Measurements from ENCODE around the gene ZNF530.

ZNF530 gene

DNA sequence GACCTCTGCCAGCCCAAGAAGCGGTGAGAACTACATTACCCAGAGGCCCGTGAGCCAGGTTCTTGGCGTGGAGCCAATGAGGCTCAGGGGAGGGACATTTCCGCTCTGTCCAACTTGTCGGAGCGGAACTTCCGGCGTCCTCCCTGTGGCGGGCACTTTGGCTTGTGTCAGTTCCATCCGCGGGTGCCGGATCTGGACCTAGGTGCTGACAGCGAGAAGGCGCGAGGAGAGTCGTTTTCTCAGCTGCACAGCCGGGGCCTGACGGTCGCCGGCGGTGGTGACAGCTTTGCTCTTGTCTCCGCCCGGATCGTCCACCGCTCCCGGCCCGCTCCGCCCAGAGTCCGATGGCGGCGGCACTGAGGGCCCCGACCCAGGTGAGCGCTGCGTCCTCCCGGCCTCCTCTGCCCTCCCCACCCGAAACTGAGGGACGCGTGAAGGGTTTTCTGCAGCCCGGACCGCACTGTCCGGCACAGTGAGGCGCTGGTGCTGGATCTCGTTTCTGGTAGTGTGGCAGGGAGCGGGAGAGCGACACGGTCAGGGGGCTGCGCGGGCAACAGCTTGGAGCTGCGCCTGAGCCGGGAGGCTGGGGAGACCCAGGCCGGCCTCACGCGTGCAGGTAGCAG, at the start of gene ZNF530:
ZNF530 (plus strand) TSS at position 125 of the 623 bp plus-strand sequence. CDS start 4,461 bp downstream, outside the sequence.
- DNase-seq (ENCODE audit: low read depth): peak; percentile 91

DNA sequence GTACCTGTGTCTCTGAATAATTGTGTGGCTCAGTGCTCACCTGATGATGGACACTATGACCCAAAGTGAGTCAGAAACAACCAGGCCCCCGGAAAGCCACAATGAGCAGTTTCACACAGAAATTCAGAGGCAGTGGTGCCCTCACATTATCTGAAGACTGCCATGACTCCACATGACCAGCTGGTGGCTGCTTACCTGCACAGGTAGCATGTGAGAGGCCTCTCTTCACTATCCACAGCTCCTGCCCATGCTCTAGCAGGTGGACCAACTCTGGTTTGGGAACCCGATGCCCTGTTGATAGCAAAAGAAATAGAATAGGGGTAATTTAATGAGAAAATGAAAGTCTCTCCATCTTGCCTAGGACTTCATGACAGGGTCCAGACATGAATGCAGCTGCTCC, 47.3 kb upstream of the ZNF530 start:
- no peak for DNase-seq (ENCODE audit: low read depth)

DNA sequence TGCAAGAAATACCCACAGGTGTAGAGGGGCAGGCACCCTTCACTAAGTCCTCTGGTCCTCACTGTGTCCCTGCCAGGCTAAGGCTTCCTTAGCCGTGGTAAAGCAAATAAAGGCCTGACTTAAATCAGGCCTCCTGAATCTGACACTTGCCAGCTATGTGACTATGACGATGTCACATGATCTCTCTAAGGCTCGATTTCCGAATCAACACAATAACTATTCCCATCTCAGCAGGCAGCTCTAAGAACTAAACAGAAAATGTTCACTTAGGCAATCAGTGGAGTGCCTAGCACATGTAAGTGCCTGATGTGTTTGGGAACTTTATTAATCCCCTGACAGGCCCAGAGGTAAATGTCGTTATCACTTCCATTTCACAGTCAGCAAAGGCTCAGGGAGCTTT, 42.0 kb upstream of the ZNF530 start:
- DNase-seq (ENCODE audit: low read depth): no peak

DNA sequence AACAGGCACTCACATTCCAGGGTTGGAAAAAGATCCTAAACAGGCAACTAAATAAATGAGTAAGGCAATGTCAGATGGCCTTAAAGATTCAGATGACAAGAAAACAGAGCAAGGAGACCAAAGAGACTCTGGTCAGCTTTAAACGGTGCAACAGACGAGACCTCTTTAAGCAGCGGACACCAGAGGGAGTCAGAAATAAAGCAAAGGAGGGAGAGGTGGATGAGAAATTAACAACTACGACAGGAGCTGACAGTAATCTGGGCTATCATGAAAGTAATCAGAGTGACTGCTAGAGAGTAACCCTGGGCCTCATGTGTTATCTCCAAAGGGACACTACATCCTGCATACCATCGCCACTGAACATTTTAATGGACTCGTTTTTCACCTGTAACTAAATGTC, 41.2 kb upstream of the ZNF530 start:
- DNase-seq (ENCODE audit: low read depth): no peak

DNA sequence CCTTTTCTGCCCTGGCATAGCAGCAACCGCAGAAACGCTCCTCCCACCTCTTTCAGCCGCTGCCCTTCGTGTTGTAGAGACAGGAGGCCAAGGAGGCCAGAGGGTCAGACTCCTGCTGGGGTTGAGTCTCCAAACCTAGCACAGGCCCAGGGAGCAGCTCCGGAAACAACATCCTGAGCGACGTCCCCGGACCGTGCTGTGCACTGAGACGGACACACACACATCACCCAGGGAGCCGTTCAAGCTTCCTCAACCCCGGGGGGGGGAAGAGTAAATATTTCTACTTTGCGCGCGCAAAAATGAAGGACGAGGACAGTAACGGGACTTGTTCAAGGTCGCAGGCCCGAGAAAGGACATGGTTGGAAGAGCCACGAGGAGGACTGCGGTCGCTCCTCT, 40.7 kb upstream of the ZNF530 start:
- DNase-seq (ENCODE audit: low read depth): no peak

DNA sequence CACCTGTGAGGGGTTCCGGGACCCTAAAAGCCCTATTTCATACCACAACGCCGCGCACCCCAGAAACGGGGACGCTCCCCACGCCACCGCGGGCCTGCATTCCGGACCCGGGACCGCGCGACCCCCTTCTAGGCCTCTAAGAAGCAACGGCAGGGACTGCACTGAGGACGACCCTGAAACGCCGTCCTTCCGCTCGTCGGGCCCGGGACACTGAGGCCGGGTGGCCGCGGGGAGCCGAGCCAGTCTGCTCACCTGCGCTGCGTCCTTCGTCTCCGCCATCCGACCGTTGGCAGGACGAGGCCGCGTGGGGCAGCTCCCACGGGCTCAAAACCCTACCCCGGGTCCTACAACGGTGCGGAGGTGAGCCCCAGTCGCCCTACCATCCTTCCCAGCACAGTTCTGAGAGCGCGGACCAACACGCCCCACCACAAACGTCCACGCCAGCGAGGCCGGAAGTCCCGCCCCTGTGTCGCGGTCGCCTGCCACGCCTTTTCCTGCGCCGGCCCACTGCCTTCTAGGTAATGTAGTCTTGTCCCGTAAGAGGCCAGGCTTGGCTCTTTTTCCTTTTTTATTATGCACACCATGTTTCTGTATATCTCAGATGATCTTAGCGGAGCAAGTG, 40.2 kb upstream of the ZNF530 start, which contains the start of gene ZNF550:
ZNF550 (minus strand) TSS at position 460 of the 622 bp plus-strand sequence; CDS start at position 279, 181 bp downstream.
- peak; percentile 81 for DNase-seq (ENCODE audit: low read depth)

DNA sequence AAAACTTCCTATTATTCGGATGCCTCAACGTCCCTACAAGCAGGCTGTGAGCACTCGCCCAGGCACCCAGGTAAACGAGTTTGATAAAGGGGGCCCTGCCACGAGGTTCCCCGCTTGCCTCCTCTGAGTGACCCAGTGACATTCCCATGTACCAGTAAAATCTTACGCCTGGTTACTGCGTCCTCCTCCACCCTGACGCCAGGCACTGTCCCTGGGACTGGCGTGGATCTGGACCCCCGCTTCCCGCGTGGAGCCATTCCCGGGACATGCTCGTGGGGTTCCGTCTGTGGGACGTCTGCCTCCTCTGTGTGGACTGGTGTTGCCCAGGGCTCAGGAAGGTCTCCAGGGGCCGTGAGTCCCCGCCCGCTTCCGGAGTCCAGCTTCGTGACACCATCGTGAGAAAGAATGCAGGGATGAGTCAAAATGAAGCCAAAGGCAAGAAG, 39.6 kb upstream of the ZNF530 start:
- peak; percentile 45 for DNase-seq (ENCODE audit: low read depth)

DNA sequence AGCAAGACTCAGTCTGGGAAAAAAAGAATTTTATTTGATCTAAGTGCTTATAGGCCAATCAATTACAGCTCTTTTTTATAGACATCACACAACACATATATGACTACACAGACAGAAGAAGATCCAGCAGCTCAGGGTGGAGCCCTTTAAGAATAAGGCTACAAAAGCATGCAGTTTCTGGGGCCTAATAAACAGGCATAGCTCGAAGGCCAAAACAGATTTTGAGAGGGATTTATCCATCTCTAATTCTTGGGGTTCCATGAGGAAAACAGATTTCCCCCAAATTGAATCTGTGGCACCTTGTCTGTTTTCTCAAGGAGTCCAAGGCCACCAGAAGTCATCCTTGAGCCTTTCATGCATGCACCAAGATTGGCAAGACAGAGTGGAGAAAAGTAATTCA, 36.1 kb upstream of the ZNF530 start:
- no peak for DNase-seq (ENCODE audit: low read depth)

DNA sequence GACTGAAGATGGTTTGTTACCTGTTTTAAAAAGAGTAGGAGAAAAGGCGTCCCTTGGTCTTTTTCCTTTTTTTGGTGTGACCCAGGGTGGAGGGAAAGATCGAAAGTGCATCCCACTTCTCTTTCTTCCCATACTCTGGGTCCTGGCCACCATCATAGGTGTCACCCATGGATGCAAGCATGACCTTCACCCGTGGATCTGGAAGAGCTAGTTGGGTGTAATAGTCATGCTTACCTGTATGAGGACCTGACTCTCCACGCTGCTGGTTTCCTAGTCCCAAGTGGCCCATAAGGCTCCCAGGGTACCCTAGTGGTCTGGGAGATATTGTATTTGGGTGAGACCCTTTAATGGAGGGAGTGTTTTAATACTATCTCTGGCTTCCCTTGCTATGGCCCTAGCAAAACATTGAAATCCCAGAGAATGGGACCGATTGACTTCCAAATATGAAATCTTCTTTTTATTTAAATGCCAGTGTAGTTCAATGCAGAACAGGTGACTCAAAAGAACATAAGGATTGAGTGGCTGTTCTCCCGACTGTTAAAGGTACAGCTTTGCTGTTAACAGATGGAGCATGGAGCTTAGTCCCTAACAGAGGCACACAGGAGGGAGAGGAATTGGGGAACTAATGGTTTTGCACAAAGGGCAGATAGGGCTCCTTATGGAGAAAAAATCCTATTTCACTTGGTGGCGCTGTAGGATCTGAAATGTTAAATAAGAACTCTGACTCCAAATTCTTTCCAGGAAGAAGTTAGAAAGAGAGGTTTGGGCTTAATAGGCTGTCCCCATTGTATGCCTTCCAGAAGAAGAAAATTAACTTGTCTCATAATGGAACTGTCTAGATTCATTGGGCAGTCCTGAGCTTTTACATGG, 33.1 kb upstream of the ZNF530 start:
- no peak for DNase-seq (ENCODE audit: low read depth)

DNA sequence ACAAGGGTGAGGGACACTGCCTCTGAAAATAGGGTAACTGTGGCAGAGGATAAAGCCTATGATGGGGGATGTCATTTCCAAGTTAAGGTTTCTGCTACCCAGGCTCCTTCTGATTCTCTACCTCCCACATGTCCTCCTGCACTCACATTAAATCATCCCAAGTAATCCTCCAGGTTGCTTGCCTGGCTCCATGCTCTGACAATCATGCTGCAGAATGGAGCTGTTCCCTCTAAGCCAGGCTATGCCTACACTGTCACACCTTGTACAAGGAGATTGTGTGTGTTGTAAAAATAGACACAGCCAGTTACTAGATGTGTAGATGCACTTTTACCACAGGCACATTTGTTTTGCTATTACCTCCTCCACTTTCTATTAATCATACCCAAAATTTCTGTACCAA, 29.0 kb upstream of the ZNF530 start:
- DNase-seq (ENCODE audit: low read depth): no peak

DNA sequence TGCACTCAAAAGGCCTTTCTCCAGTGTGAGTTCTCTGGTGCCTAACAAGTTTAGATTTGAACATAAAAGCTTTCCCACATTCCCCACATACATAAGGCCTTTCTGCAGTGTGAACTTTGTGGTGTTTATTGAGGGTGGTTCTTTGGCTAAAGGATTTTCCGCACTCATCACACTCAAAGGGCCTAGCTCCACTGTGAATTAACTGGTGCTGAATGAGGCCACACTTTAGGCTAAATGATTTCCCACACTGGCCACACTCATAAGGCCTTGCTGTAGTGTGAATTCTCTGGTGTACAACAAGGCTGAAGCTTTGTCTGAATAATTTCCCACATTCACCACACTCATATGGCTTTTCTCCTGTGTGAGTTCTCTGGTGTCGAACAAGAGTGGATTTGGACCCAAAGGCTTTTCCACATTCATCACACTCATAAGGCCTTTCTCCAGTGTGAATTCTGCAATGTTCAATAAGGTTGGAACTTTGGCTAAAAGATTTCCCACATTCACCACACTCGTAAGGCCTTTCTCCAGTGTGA, 27.2 kb upstream of the ZNF530 start:
- no peak for DNase-seq (ENCODE audit: low read depth)

DNA sequence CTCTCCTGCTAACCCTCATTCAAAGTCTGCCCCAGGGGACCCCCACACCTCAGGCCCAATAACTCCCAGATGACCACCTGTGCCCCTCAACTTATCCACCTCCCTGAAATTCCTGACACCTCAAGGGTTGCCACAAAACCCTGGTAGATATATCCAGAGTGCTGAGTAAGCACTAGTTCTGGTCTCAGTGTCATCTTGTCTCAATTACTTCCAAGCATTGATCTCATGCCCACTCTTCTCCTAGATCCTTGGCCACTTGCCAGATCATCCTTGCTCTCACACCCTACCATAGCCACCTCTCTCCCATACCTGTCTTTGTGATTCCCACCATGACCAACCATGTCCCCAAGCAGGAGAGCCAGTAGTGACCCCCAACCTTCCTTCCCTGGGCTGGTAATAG, 23.0 kb upstream of the ZNF530 start:
- no peak for DNase-seq (ENCODE audit: low read depth)

DNA sequence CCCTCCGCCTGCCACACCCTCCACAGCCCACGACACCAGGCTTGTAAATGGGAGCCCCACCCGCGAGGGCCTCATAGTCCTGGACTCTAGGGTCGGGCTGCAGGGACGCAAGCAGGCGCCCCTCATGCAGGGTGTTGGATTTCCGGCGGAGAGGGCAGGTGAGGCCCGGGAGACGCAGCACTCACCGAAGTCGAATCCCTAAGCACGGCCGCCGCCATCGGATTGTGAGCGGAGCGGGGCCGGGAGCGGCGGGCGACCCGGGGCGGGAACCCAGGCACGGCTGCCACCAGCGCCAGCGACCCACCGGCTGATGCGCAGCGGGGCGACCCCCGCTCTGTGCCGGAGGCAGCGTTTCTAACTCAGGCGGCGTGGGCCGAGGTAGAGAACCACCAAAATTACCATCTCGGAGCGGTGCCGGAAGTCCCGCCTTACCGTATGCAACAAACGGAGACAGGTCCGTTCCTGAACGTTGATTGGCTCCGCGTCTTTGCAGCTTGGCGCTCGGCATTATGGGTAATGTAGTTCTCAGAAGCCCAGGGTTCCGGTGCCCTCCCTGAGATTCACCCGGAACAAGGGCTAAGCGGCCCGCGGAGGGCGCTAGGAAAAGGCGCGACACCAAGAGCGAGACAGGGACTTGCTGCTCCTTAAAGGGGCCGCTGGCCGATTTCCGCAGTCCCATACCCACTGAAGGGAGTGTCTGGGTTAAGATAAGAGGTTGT, 21.0 kb upstream of the ZNF530 start, which contains the start of gene ZNF416:
ZNF416 (minus strand) TSS at position 425 of the 719 bp plus-strand sequence; CDS start at position 218, 207 bp downstream.
- peak; percentile 98 for DNase-seq (ENCODE audit: low read depth)

DNA sequence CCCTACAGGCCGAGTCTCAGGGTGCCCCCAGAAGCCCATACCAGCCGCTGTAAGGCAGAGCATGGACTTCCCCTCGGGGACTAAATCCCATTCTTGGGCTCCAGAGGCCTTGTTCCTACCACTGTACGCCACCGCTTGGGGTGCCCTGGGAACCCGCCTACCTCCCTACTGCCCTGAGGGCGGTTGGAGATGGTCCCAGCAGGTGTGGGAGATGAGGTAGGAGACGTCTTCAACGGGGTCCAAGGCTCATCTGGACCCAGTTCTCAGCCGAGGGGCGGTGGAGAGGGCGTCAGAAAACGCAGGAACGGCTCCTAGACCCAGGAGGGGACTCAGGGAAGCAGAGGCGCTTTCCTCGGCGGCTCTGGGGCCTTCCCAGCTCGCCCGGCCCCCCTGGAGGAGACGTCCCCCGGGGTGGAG, 16.6 kb upstream of the ZNF530 start:
- DNase-seq (ENCODE audit: low read depth): no peak

DNA sequence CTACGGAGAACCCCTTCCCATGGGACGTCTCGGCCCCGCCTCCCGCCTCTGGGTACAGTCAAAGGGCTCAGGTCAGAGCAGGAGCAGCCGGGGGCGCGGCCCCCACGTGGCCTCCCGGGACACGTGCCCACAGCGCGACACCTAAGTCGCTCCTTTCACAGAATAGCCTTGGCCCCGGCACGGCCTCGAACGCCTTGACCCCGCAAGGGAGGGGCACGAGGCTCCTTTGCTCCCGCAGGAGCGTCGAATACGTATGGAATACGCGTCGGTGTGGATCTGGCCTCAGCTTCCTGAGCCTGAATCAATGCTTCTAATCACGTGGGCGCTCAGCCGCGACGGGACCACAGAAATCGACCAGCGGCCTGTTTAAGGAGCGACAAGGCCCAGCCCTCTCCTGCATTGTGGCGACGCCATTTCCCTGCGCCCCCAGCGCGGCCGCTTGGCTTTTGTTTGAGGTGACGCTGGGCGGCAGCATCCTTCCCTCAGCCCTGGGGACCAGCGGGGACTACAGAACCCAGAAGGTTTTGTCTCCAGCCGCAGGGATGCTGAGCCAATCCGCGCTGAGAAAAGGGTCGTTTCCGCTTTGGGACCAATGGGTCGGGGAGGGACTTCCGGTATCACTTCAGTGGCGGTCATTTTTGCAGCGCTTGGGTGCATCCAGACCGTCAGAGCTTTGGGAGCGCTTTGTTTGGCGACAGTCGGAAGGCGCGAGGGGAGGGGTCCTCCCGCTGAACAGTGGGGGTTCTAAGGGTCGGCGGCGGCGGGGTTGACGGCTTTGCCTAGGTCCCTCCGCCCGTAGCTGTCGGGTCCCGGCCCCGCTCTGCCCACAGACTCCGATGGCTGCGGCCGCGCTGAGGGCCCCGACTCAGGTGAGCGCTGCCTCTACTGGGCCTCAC, 15.9 kb upstream of the ZNF530 start, which contains the start of gene ZIK1:
ZIK1 (plus strand) TSS at position 625 of the 896 bp plus-strand sequence; CDS start at position 837, 212 bp downstream.
- peak; percentile 89 for DNase-seq (ENCODE audit: low read depth)

DNA sequence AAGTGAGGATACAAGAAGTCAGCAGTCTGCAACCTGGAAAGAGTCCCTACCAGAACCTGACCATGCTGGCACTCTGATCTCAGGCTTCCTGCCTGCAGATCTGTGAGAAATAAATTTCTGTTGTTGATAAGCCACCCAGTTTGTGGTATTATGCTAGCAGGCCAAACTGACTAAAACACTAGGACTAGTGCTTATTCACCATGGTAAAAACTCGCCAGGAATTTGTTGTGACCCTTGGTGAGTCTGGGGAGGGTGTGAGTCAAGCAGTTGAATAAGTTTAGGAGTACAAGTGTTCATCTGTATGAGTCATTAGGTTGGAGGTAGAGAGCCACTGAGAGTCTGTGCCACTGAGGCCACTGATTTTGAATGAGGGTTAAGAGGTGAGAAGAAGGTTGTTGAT, 12.2 kb upstream of the ZNF530 start:
- peak; percentile 19 for DNase-seq (ENCODE audit: low read depth)

DNA sequence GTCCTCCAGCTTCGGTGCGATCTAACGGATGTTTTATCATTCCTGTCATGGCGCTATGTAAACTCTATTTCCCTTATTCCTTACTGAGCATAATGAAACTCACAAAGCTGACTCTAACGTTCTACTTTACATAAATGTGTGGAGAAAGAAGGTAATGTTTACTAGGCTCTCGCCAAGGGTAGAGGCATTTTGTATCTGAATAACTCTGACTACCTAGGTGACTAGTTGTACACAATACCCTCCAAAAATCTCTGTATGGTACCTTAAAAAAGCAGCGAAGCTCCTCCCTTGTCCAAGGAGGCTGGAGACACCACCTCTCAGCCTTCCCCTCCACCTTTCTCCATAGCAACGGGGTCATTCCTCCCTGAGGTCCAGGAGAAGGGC, 316 bp upstream of the ZNF530 start:
- DNase-seq (ENCODE audit: low read depth): no peak

DNA sequence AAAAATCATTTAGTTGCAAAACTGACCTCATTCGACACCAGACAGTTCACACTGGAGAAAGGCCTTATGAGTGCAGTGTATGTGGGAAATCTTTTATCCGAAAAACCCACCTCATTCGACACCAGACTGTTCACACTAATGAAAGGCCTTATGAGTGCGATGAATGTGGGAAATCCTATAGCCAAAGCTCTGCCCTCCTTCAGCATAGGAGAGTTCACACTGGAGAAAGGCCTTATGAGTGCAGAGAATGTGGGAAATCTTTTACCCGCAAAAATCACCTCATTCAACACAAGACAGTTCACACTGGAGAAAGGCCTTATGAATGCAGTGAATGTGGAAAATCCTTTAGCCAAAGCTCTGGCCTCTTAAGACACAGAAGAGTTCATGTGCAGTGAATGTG, 7.2 kb downstream of the ZNF530 start:
- no peak for DNase-seq (ENCODE audit: low read depth)

DNA sequence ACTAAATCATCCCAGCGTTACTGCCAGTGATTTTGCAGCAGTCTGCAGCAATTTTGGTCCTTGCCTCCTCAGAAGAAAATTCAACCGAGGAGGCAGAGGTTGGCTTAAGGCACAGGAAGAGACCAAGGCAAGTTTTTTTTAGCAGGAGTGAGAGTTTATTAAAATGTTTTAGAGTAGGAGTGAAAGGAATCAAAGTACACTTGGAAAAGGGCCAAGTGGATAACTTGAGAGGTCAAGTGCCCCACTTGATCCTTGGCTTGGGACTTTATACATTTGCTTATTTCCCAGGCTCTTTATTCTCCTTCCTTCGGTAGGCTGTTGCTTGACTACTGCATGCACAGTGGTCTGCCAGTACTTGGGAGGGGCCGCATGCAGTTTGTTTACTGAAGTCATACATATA, 11.4 kb downstream of the ZNF530 start:
- no peak for DNase-seq (ENCODE audit: low read depth)

DNA sequence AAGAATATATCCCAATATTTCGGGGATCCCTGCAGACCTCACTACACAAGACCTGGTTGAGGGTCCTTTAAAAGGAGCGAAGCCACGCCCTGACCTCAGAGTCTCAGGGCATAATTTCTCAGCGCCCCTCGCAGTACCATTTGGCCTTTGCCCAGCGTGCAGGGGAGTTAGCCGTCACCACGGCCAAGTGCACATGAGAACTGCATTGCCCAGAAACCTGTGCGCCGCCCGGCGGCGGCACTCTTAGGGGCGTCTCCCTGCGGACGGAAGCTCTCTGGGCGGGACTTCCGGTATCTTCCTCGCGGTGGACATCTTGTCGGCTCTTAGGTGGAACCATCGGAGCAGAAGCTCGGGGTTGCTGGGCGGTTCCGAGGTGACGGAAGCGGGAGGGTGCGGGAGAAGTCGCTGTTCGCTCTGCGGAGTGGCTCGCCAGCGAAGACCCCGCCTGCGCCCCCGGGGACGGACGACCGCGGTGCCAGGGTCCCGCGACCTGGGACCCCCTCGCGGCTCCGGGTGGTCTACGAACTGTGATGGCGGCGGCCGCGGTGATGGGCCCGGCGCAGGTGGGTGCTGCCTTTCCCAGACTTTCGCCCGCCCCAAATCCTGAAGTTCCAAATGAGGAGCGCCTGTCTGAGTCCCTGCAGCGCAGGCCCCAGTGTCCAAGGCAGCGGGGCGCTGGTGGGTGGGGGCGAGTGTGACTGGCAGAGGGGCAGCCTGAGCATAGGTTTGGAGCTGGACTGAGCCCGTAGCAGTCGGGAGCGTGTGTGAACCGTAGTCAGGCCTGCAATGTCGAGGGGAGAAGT, 14.5 kb downstream of the ZNF530 start, which contains the start of gene ZNF134:
ZNF134 (plus strand) TSS at position 302 of the 803 bp plus-strand sequence. CDS start 5,227 bp downstream, outside the sequence.
- DNase-seq (ENCODE audit: low read depth): peak; percentile 82
